Lower lobe of right lung (tissue), 2 donors: ENCODE data around the gene POLR3GL. TPM values are rescaled to one million over a fixed set of nuclear protein-coding genes. Genes with fewer than 3 reads are reported as not detected.

Experiments used
- ATAC-seq, 2 donors: fragments of 200-7000 bp; cut with Tn5 transposase; one replicate each; pipeline ENCODE4 v1.9.1; 2020 to 2022; ENCODE audit warnings: mild to moderate bottlenecking in 2 of 2, moderate library complexity in 2 of 2
- DNase-seq: peaks from one replicate; pipeline ENCODE4 v3.0.0-alpha.2; 2020
- H3K27ac ChIP-seq: fragments of 200-600 bp; one replicate; pipeline ENCODE4 v1.8.0; 2022
- H3K27me3 ChIP-seq: fragments of 200-600 bp; one replicate; pipeline ENCODE4 v1.8.0; 2022; ENCODE audit warnings: low read depth
- H3K36me3 ChIP-seq: fragments of 200-600 bp; one replicate; pipeline ENCODE4 v1.8.0; 2022; ENCODE audit warnings: mild to moderate bottlenecking
- H3K4me1 ChIP-seq: fragments of 200-600 bp; one replicate; pipeline ENCODE4 v1.8.0; 2022
- H3K4me3 ChIP-seq: fragments of 200-600 bp; one replicate; pipeline ENCODE4 v1.8.0; 2022; ENCODE audit warnings: mild to moderate bottlenecking
- H3K9me3 ChIP-seq: fragments of 200-600 bp; one replicate; pipeline ENCODE4 v1.8.0; 2022
- CTCF ChIP-seq: fragments of 200-600 bp; IDR thresholded peaks from one replicate; pipeline ENCODE4 v1.8.0; 2022; ENCODE audit warnings: antibody characterized with exemption, mild to moderate bottlenecking
- intact Hi-C: fragments of 100-400 bp; cut with DNase I; formaldehyde crosslinking; loops from one replicate; pipeline ENCODE4 v1.11.0; 2022
- total RNA-seq: library from RNA; stranded (reverse); fragmentation: NEBNext Ultra II Directional; extraction: Animal tissue kit (Norgen Biotek cat#: 25700); gene quantifications from one replicate; pipeline ENCODE4 v1.2.1, GENCODE V29; 2021
- donor health status: DM: no; HTN: yes; CAD: no; lungs with severe emphysema.

The POLR3GL gene
- total RNA-seq, 1 donor from 2014 or later, result 25.4 TPM

- Histone ChIP-seq H3K27me3 (no peaks in the 10 kb centered on the region), H3K4me1 (peaks cover 42% of the 10 kb centered on the region), H3K36me3 (peaks cover 12% of the 10 kb centered on the region), H3K4me3 (peak overlapping the region; percentile 75), H3K9me3 (no peaks in the 10 kb centered on the region), H3K27ac (peak overlapping the region; percentile 96)
- no peak for TF ChIP-seq CTCF
- no peak for DNase-seq
- peak in 1 of 2 donors; percentile 5 for ATAC-seq
- intact Hi-C loops, result no loop called here
Measured at GRCh38 chr1:145999321-146000024, 35.0 kb downstream of the POLR3GL start.

GRCh38 chr1:146001709-146002108, 37.2 kb downstream of the POLR3GL start:
- no peaks in the 10 kb centered on the region for H3K9me3 ChIP-seq
- no peaks in the 10 kb centered on the region for H3K36me3 ChIP-seq
- no peaks in the 10 kb centered on the region for H3K27me3 ChIP-seq
- intact Hi-C loops, result no loop called here
- peak overlapping the region; percentile 69 for H3K27ac ChIP-seq
- no peak for TF ChIP-seq CTCF
- no peak for DNase-seq
- H3K4me1 ChIP-seq, result peaks cover 62% of the 10 kb centered on the region
- H3K4me3 ChIP-seq, result no peak overlapping the region
- no peak for ATAC-seq

GRCh38 chr1:146007489-146008133, 43.1 kb downstream of the POLR3GL start:
- intact Hi-C loops, result no loop called here
- ATAC-seq, result no peak

GRCh38 chr1:146010126-146010738, 45.7 kb downstream of the POLR3GL start:
- peak overlapping the region; percentile 77 for H3K27ac ChIP-seq
- peak overlapping the region; percentile 14 for H3K4me3 ChIP-seq
- peaks cover 67% of the 10 kb centered on the region for H3K4me1 ChIP-seq
- DNase-seq (peak; percentile 68), ATAC-seq (peak; percentile 75 to 84)
- TF ChIP-seq CTCF, result no peak
- no peaks in the 10 kb centered on the region for H3K9me3 ChIP-seq
- intact Hi-C loops, result loop anchor here (5.0 kb wide), 1 partner anchor 33 kb away; no protein-coding TSS in a partner anchor
- no peaks in the 10 kb centered on the region for H3K27me3 ChIP-seq
- no peaks in the 10 kb centered on the region for H3K36me3 ChIP-seq

More at GRCh38 chr1:146007489-146008133, 43.1 kb downstream of the POLR3GL start:
- no peak for DNase-seq
- Histone ChIP-seq H3K9me3 (no peaks in the 10 kb centered on the region), H3K27ac (peak overlapping the region; percentile 88), H3K4me1 (peaks cover 78% of the 10 kb centered on the region), H3K36me3 (no peaks in the 10 kb centered on the region), H3K27me3 (no peaks in the 10 kb centered on the region), H3K4me3 (peak overlapping the region; percentile 18)
- TF ChIP-seq CTCF, result no peak

GRCh38 chr1:146012703-146013558, 48.4 kb downstream of the POLR3GL start:
- H3K27ac ChIP-seq, result no peak overlapping the region
- peak; percentile 76 for TF ChIP-seq CTCF
- DNase-seq, result no peak
- no peaks in the 10 kb centered on the region for H3K9me3 ChIP-seq
- intact Hi-C loops, result loop anchor here (5.0 kb wide), 1 partner anchor 36 kb away; no protein-coding TSS in a partner anchor
- H3K4me1 ChIP-seq, result peaks cover 46% of the 10 kb centered on the region
- H3K36me3 ChIP-seq, result no peaks in the 10 kb centered on the region
- no peaks in the 10 kb centered on the region for H3K27me3 ChIP-seq
- H3K4me3 ChIP-seq, result no peak overlapping the region
- ATAC-seq, result peak; percentile 38 to 58
